OCI-LY7 (cell line): ENCODE results near the gene GET4. TPM values are rescaled to one million over a fixed set of nuclear protein-coding genes. Genes with fewer than 3 reads are reported as not detected.

ENCODE experiments used
- BruUV-seq: library from RNA; stranded (reverse); fragments of 400-500 nt; replicated peaks from 2 replicates; lab custom pipeline; 2021; lab: Mats Ljungman, UMichigan
- CTCF ChIA-PET: fragments of 300-600 bp; sonication (Branson Sonifier 250); formaldehyde crosslinking; loops from one replicate; lab custom pipeline; 2022; ENCODE audit warnings: antibody characterized with exemption; ENCODE audit not compliant: unreplicated experiment; lab: Charles Lee
- POLR2A ChIA-PET: fragments of 300-600 bp; sonication (Branson Sonifier 250); formaldehyde crosslinking; loops from one replicate; lab custom pipeline; 2022; ENCODE audit warnings: antibody characterized with exemption; lab: Charles Lee
- DNase-seq: peaks from one replicate; pipeline ENCODE4 v3.0.0-alpha.2; 2015; ENCODE audit warnings: low spot score
- H2AFZ ChIP-seq: fragments of 200-600 bp; sonication (generic), shearing (Covaris generic); 2 replicates; pipeline ENCODE4 v1.6.1; 2014; ENCODE audit warnings: mild to moderate bottlenecking, antibody characterized with exemption, low read length, moderate library complexity
- H3K27ac ChIP-seq: fragments of 200-600 bp; sonication (generic); 2 replicates; pipeline ENCODE4 v1.5.1; 2014; ENCODE audit warnings: mixed run types, low read depth, mild to moderate bottlenecking, moderate library complexity, low read length, inconsistent platforms; ENCODE audit not compliant: poor library complexity, severe bottlenecking
- H3K36me3 ChIP-seq: fragments of 200-600 bp; sonication (generic); 2 replicates; pipeline ENCODE4 v1.6.1; 2014; ENCODE audit warnings: mild to moderate bottlenecking, antibody characterized with exemption, low read length, moderate library complexity, mixed read lengths; ENCODE audit not compliant: insufficient read depth
- H3K4me1 ChIP-seq: fragments of 200-600 bp; sonication (generic); 2 replicates; pipeline ENCODE4 v1.5.1; 2014; ENCODE audit warnings: mild to moderate bottlenecking, low read length; ENCODE audit not compliant: insufficient read depth, poor library complexity, severe bottlenecking
- H3K4me2 ChIP-seq: fragments of 200-600 bp; sonication (generic); 2 replicates; pipeline ENCODE4 v1.6.1; 2014; ENCODE audit warnings: mild to moderate bottlenecking, low read length
- H3K4me3 ChIP-seq: fragments of 200-600 bp; sonication (generic); 2 replicates; pipeline ENCODE4 v1.5.1; 2014; ENCODE audit warnings: mild to moderate bottlenecking, low read depth, low read length; ENCODE audit not compliant: poor library complexity, severe bottlenecking
- H3K79me2 ChIP-seq: fragments of 200-600 bp; sonication (generic); 2 replicates; pipeline ENCODE4 v1.6.1; 2016; ENCODE audit warnings: low read depth, mild to moderate bottlenecking, low read length, moderate library complexity, mixed read lengths; ENCODE audit not compliant: insufficient read depth
- H3K9me2 ChIP-seq: fragments of 200-600 bp; sonication (generic); 2 replicates; pipeline ENCODE4 v1.6.1; 2016; ENCODE audit warnings: mild to moderate bottlenecking, low read length, mixed read lengths; ENCODE audit not compliant: insufficient read depth
- H3K9me3 ChIP-seq: fragments of 200-600 bp; sonication (generic); 2 replicates; pipeline ENCODE4 v1.6.1; 2014; ENCODE audit warnings: mild to moderate bottlenecking, mixed run types, low read length, mixed read lengths
- H4K20me1 ChIP-seq: fragments of 200-600 bp; sonication (generic); 2 replicates; pipeline ENCODE4 v1.6.1; 2014; ENCODE audit warnings: mild to moderate bottlenecking, antibody characterized with exemption, low read length, moderate library complexity, mixed read lengths; ENCODE audit not compliant: insufficient read depth
- CTCF ChIP-seq: fragments of 200-600 bp; sonication (generic); conservative IDR thresholded peaks from 2 replicates; pipeline ENCODE4 v1.5.1; 2014; ENCODE audit warnings: mild to moderate bottlenecking, antibody characterized with exemption, low read length, moderate library complexity, mixed read lengths
- EZH2phosphoT487 ChIP-seq: fragments of 200-600 bp; sonication (generic); IDR thresholded peaks from 2 replicates; pipeline ENCODE4 v1.6.1; 2018; ENCODE audit warnings: low read depth, borderline replicate concordance, mild to moderate bottlenecking, mixed run types, antibody characterized with exemption, low read length, moderate library complexity, mixed read lengths
- intact Hi-C: fragments of 100-400 bp; cut with micrococcal nuclease; formaldehyde crosslinking; loops from one replicate; pipeline ENCODE4 v1.10.0; 2022; ENCODE audit not compliant: unreplicated experiment
- total RNA-seq, 2 experiments: library from RNA; depleted of rRNA in 1 of 2; stranded (reverse); fragments of >200 nt in 1 of 2; shearing (Covaris generic) in 1 of 2; gene quantifications; 2 replicates each; pipeline ENCODE4 v1.2.3, GENCODE V29; 2014 to 2022

Gene GET4
- total RNA-seq, 2 experiments from 2014 or later = 46.3 to 54.5 TPM

- Histone ChIP-seq H3K9me2 (no peaks in the 10 kb centered on the region), H4K20me1 (peaks cover 13% of the 10 kb centered on the region), H3K4me1 (peaks cover 38% of the 10 kb centered on the region), H3K4me2 (peak overlapping the region; percentile 61), H3K36me3 (peaks cover 54% of the 10 kb centered on the region), H3K9me3 (no peaks in the 10 kb centered on the region), H3K79me2 (peaks cover 32% of the 10 kb centered on the region), H3K4me3 (peak overlapping the region; percentile 50), H2AFZ (no peak overlapping the region; the same call in 1 of the 2 replicates), H3K27ac (peak overlapping the region; percentile 77)
- no peak for TF ChIP-seq EZH2phosphoT487
- TF ChIP-seq CTCF = no peak
- BruUV-seq = no TSS peak
- POLR2A ChIA-PET = no interaction called here
- peak; percentile 68 for DNase-seq
- CTCF ChIA-PET = no interaction called here
- intact Hi-C loops = no loop called here
Observed at GRCh38 chr7:875051-875450, 1.3 kb upstream of the GET4 start.

DNA sequence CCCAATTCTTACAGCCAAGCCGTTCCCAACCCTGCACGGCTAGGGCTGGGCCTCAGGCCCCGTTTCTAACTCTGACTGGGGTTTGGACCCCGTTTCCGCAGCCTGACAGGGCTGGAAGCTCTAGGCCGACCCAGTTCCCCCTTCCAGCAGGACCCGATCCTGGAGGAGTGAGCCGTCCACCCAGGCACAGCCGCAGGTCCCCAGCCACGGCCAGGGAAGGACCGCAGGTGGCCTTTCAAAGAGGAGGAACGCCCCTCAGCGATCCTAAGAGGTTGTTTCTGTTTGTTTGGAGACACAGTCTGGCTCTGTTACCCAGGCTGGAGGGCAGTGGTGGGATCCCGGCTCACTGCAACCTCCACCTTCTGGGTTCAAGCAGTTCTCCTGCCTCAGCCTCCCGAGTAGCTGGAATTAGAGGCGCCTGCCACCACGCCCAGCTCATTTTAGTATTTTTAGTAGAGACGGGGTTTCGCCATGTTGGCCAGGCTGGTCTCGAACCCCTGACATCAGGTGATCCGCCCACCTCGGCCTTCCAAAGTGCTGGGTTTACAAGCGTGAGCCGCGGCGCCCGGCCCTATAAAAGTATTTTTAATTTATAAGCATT, 778 bp upstream of the GET4 start:
- POLR2A ChIA-PET = no interaction called here
- Histone ChIP-seq H3K4me3 (peak overlapping the region; percentile 50), H3K9me2 (no peaks in the 10 kb centered on the region), H2AFZ (peak overlapping the region; percentile 42; the same call in 1 of the 2 replicates), H3K79me2 (peaks cover 38% of the 10 kb centered on the region), H3K9me3 (no peaks in the 10 kb centered on the region), H4K20me1 (peaks cover 13% of the 10 kb centered on the region), H3K4me2 (peak overlapping the region; percentile 61), H3K27ac (peak overlapping the region; percentile 77), H3K36me3 (peaks cover 54% of the 10 kb centered on the region), H3K4me1 (peaks cover 38% of the 10 kb centered on the region)
- no peak for DNase-seq
- CTCF ChIA-PET = no interaction called here
- TF ChIP-seq EZH2phosphoT487 (no peak), CTCF (no peak)
- intact Hi-C loops = loop anchor here (1.0 kb wide), 3 partner anchors 26 to 148 kb away; partner anchors contain the start of gene PRKAR1B
- TSS peak; percentile 92 for BruUV-seq

DNA sequence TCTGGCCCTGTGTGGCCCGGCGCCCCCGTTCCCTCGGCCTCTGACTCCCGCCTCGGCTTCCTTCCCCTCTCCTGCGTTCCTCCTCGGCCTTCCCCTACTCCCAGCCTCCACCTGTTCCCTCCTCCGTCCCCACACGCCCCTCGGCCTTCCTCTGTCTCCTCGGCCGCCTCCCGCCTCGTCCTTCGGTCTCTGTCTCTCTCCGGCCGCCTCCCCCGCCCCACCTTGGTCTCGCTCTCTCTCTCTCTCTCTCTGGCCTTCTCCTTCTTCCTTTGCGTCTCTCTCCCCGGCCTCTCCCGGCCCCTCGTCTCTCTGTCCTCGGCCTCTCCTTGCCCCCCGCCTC, 588 bp downstream of the GET4 start:
- DNase-seq = no peak
- peak overlapping the region; percentile 92 for H3K4me3 ChIP-seq
- CTCF ChIA-PET = no interaction called here

More for the DNA sequence above, 588 bp downstream of the GET4 start:
- Histone ChIP-seq H3K79me2 (peaks cover 51% of the 10 kb centered on the region), H3K36me3 (peaks cover 54% of the 10 kb centered on the region), H4K20me1 (peaks cover 13% of the 10 kb centered on the region), H3K9me3 (no peaks in the 10 kb centered on the region), H2AFZ (no peak overlapping the region), H3K27ac (peak overlapping the region; percentile 51), H3K9me2 (no peaks in the 10 kb centered on the region), H3K4me1 (peaks cover 38% of the 10 kb centered on the region), H3K4me2 (peak overlapping the region; percentile 98)
- POLR2A ChIA-PET = interaction anchor here (0.5 kb wide), 1 partner anchor 275 kb away, joined by 3 read pairs; no protein-coding TSS in a partner anchor
- BruUV-seq = no TSS peak
- TF ChIP-seq CTCF (no peak), EZH2phosphoT487 (no peak)
- intact Hi-C loops = loop anchor here (1.0 kb wide), 3 partner anchors 24 to 150 kb away; partner anchors contain the start of gene PRKAR1B
